NCI-H1092 (cell line): ENCODE data around the gene SCAMP3.
"Not testable (repeated sequence)": the region's sequence is repeated elsewhere in the genome, so short reads cannot be mapped to it uniquely, and the experiment has no call there.

Source experiments
- DNase-seq: peaks from one replicate; lab custom pipeline; 2025; lab: John Stamatoyannopoulos, UW

The SCAMP3 gene

DNA sequence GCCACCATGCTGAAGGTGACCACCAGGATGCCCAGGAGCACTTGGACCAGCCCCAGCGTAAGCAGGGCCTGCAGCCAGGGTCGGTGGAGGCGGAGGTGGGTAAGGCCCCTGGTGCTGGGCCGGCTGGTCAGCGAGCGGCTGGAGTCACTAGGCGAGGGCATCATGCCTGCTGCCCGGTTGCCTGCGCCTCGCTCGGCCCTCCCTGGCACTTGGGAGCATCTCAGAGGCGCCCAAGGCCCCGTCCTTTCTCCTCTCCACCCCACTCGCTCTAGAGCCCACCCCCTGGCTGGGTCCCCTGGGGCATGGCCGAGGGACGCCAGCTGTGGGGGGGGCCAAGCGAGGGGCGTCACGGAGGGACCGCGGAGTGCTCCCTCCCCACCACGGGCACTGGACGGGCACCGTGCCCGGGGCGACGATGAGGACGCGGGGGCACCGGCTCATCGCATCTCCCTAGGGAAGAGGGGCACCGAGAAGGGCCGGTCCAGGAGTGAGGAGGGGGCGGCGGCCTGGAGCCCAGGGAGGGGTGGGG lies 7.4 kb downstream of the SCAMP3 start:
- peak; percentile 63 for DNase-seq

- no peak for DNase-seq
Measured at GRCh38 chr1:155254228-155254713, 7.9 kb downstream of the SCAMP3 start.

GRCh38 chr1:155253797-155254196 lies 8.4 kb downstream of the SCAMP3 start:
- DNase-seq, result no peak

DNA sequence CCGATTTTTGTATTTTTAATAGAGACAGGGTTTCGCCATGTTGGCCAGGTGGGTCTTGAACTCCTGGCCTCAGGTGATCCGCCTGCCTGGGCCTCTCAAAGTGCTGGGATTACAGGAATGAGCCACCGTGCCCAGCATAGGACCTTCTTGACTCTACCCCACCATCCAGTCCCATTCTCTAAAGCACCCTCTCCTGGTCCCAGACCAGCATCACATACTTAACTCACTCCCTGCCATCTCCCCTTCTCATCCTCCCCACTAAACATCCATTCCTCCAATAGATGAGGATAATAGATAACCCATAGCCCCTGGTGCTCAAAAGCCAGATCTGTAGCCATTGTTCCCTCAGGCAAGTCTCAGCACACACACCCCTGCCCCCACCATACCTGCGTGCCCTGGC lies 9.0 kb downstream of the SCAMP3 start:
- DNase-seq, result no peak

GRCh38 chr1:155251566-155251965 lies 10.6 kb downstream of the SCAMP3 start:
- DNase-seq, result no peak

- peak; percentile 94 for DNase-seq
Measured at GRCh38 chr1:155250633-155251449, 11.3 kb downstream of the SCAMP3 start.

DNA sequence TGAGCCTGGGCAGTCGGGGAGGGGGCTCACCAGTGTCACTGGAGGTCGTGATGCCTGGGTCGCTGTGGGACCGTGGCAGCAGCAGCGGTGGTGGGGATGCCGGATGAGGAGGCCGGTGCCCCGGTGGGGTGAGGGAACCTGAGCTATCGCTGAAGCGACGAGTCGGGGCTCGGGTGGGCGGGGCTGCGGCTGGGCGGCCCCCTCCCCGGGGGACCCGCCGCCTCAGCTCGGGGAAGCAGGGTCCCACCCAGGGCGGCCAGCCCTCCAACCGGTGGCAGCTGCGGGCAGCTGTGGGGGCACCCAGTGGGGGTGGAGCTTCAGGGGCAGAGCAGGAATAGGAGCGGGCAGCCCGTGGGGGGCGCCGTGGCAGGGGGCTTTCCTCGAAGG lies 11.9 kb downstream of the SCAMP3 start:
- no peak for DNase-seq

GRCh38 chr1:155247667-155248553 lies 14.2 kb downstream of the SCAMP3 start:
- DNase-seq, result no peak

DNA sequence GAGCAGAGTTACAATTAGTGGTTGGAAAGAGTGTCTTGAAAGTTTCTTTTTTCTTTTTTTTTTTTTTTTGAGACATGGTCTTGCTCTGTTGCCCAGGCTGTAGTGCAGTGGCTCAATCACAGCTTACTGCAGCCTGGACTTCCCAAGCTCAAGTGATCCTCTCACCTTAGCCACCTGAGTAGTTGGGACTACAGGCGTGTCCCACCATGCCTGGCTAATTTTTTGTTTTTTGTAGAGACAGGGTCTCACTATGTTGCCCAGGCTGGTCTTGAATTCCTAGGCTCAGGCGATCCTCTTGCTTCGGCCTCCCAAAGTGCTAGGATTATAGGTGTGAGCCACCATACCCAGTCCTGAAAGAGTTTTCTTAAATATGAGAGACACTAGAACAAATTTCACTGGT lies 15.4 kb downstream of the SCAMP3 start:
- DNase-seq, result not testable (repeated sequence)

GRCh38 chr1:155245163-155245524 lies 17.0 kb downstream of the SCAMP3 start:
- DNase-seq, result no peak

DNA sequence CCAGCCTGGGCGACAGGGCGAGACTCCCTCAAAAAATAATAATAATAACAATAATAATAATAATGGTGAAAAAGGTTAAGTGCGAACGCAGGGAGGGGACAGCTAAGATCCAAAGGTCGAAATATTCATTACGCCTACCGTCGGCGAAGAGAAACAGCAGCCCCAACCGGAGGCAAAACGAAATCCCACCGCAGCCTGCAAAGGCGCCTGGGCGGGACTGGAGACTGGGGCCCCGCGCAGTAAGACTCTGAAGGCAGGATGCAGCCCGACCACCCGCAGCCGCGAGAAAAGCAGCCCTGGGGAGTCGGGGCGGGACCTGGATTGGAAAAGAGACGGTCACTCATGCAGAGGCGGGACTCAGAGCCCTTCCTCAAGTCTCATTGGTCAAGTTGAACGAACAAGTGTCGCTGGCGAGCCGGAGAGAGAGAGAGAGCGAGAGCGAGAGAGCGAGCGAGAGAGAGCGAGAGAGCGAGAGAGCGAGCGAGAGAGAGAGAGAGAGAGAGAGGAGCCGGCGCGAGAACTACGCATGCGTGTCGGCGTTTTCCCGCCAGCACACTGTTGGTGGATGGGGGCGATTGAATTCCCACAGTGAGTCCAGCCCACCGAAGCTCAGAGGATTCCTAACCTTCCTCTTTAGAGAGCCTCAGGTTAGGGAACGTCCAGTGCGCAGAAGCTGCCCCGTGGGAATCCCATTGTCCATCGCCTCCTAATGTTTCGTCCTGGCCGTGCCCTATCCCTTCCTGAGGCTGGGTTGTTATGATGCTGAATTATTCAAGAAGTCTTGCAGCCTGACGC lies 17.6 kb downstream of the SCAMP3 start:
- peak; percentile 100 for DNase-seq

GRCh38 chr1:155242805-155243358 lies 19.3 kb downstream of the SCAMP3 start:
- DNase-seq, result no peak

DNA sequence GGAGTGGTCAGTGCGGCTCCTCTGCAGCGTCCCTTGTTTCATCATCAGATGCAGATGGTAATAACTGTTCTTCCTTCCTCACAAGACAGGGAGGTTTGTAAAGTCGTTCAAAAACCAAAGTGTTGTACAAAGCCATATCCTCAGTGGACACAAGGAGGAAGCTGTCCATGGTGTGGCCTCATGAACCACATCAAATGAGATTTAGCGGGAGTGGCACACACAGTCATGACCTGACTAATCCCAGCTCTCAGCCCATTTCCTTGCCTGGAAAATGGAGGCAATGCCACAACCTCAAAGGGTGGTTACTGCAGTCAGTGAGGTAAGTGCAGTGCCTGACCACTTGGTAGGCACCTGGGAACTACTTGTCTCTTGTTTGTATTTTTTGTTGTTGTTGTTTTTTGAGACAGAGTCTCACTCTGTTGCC lies 20.3 kb downstream of the SCAMP3 start:
- no peak for DNase-seq

- peak; percentile 43 for DNase-seq
Measured at GRCh38 chr1:155241069-155241679, 21.0 kb downstream of the SCAMP3 start.

DNA sequence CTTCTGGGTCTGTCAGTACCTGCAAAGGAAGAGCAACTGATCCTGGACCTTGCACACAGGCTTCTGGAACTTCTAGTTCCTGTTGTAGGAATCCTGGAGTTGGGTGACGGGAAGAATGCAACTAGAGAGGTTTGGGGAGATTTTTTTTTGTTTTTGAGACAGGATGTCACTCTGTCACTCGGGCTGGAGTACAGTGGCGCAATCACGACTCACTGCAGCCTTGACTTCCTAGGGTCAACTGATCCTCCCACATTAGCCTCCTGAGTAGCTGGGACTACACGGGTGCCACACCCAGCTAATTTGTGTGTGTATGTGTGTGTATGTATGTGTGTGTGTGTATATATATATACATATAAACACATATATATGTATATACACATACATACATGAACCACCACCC lies 25.7 kb downstream of the SCAMP3 start:
- no peak for DNase-seq

- not testable (repeated sequence) for DNase-seq
Measured at GRCh38 chr1:155235375-155235774, 26.8 kb downstream of the SCAMP3 start.

DNA sequence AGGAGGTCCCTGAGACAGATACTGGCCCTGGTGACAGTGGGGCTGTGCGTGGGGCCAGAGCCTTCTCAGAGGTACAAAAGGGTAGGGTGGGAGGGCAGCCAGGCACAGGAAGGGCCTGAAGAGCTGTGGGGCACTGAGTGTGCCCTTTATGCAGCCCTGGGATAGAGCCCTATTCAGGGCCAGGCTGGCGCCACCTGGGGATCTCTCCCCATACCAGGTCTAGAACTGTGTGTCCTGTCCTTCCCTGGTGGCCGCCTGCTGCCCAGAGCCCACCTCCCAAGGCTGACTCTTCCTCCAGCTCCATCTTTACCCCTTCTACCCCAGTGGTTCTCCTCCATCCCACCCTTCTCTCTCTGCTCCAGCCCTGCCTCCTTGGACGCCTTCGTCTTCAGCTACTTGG lies 28.7 kb downstream of the SCAMP3 start:
- not testable (repeated sequence) for DNase-seq

- not testable (repeated sequence) for DNase-seq
Measured at GRCh38 chr1:155232001-155232978, 29.9 kb downstream of the SCAMP3 start.

GRCh38 chr1:155231302-155231701 lies 30.9 kb downstream of the SCAMP3 start:
- not testable (repeated sequence) for DNase-seq

DNA sequence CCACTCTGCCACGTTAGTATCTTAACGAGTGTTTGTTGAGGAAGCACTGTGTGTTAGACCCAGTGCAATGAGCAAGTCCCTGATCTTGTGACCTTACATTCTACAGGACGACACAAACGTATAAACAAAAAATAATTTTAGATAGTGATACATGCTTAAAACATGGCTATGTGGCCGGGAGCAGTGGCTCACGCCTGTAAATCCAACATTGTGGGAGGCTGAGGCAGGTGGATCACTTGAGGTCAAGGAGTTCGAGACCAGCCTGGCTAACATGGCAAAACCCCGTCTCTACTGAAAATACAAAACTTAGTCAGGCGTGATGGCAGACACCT lies 34.1 kb downstream of the SCAMP3 start:
- no peak for DNase-seq
